EH (cell line): ENCODE results near the gene DBX1.

Source experiments
- DNase-seq: peaks from one replicate; pipeline ENCODE4 v3.0.0-alpha.2; 2015; ENCODE audit warnings: low read depth

DBX1 gene

DNA sequence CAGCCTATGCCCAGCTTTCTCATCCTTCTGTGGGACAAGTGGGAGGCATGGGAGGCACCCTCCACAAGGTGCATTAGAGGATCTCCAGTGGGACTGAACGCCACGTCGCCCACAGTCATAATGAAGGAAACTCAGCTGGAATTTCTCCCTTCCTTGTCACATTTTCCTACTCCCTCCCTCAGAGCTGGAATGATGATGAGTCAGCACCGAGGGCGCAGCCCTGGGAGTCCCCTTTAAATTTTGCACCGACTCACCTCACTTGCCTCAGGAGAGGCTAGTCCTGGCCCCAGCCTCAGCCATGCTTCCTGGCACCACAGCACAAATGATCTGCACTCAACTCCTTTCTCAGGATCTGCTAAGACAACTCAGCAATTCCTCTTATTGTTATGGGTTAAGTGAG is 34.3 kb downstream of the DBX1 start:
- DNase-seq, result peak; percentile 81

DNA sequence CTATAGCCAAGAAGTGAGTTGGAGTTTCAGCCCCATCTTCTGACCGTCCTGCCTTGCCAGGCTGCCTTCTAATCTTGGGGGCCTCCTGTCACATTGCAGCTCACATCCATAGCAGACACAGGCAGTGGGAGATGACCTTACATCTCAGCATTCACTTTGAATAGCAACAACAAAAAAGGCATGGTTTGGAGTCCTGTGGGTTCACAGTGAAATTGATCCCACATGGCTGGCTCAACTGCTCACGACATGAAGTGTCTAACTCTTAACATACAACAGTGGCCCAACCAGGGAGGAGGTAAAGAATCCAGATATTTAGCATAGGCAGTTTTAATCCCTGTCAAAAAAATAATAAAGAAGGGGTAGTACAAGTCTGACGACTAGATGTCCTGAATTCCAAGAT is 38.1 kb downstream of the DBX1 start:
- DNase-seq, result no peak

GRCh38 chr11:20120134-20120925 is 39.9 kb downstream of the DBX1 start:
- DNase-seq, result no peak

- DNase-seq, result no peak
Observed at GRCh38 chr11:20119315-20119714, 41.0 kb downstream of the DBX1 start.

DNA sequence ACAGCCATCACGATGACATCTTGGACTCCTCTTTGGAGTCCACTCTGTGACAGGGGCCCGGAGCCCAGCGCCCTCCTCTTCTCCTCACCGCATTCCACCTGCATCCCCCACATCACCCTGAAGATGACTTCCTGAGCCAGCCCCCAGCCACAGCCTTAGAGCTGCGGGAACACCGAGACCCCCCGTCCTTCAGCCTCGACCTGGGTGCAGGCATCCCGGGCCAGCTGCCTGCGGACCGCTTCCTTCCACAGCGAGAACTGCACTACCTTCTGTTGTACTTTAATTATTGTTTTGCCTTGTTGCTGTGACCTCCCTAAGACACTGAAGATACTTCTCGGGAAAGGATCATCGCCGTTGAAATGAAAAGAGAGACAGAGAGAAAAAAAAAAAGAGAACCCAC is 42.1 kb downstream of the DBX1 start:
- DNase-seq, result no peak

- peak; percentile 22 for DNase-seq
Observed at GRCh38 chr11:20117291-20117690, 43.0 kb downstream of the DBX1 start.

DNA sequence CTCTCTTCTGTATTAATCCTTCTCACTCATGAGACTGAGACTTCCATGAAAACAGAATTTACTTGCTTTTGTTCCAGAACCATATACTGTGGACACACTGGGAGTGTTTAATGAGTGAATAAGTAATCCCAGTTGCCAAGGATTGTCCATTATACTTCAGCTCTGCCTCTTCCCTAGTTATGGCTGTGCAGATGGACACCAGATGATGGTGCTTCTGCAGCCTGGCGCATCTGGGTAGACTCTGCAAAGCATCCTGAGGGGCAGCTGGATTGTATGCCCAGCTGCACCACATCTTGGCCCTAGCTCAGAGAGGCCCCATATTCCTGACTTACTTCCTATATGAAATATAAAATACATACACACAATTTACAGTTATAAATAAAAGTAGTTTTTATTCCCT is 43.5 kb downstream of the DBX1 start:
- DNase-seq, result peak; percentile 27

DNA sequence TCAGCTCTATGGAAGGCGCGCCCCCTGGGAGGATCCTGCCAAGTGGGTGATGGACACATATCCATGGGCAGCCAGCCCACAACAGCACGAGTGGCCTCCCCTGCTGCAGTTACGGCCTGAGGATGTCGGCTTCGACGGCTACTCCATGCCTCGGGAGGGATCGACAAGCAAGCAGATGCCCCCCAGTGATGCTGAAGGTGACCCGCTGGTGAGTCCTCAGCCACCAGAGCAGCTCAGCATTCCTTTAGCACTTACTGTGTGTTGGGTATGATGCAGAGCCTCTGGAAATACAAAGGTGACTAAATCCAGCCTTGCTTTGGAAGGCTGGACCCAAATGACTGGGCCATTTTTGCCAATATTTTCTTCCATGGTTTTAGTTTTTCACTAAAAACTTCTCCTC is 45.7 kb downstream of the DBX1 start:
- peak; percentile 52 for DNase-seq

- DNase-seq, result no peak
Observed at GRCh38 chr11:20113149-20113438, 47.2 kb downstream of the DBX1 start.

DNA sequence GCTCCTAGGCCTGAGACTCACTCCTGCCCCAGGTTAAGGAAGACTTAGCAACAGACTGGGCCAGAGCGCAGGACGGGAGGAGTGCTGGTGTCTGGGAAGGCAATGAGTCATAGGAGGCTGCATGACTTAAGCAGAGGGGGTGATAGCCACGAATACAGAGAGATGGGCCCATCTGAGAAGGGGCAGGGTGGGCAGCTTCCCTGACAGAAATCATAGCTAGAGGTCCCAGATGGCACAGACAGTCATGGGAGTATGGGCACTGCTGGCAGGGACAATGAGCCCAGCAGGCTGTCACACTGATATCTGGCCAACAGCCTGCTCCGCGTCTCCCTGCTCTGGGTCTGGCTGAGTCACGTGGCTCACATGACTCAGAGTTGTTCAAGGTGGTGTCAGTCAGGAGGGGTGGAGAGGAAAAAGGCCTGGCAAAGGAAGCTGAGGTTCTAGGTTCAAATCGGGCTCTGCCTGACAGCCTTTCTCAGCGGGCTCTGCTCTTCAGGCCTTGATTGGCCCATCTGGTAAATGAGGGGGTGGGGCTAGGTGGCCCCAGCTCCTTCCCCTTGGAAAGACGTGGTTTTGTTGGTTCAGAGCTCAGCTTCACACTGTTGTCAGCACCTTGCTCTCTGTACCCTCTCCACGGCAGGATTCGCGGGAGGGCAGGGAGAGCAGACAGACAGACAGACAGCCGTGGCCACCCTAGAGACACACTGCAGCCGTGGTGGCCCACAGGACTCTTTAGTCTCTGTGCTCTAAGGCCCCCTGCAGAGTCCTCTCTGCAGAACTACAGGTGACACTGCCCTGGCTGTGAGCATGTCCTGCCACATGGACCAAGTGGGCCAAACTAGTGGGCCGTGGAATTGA is 47.8 kb downstream of the DBX1 start:
- DNase-seq, result peak; percentile 96

- no peak for DNase-seq
Observed at GRCh38 chr11:20111871-20112270, 48.4 kb downstream of the DBX1 start.

- DNase-seq, result peak; percentile 99
Observed at GRCh38 chr11:20110908-20111669, 49.2 kb downstream of the DBX1 start.

GRCh38 chr11:20109731-20110445 is 50.4 kb downstream of the DBX1 start:
- peak; percentile 51 for DNase-seq
